ENCODE data around the gene CSTF1.
"Not testable (repeated sequence)": the region's sequence is repeated elsewhere in the genome, so short reads cannot be mapped to it uniquely, and the experiment has no call there.

Gene CSTF1

DNA sequence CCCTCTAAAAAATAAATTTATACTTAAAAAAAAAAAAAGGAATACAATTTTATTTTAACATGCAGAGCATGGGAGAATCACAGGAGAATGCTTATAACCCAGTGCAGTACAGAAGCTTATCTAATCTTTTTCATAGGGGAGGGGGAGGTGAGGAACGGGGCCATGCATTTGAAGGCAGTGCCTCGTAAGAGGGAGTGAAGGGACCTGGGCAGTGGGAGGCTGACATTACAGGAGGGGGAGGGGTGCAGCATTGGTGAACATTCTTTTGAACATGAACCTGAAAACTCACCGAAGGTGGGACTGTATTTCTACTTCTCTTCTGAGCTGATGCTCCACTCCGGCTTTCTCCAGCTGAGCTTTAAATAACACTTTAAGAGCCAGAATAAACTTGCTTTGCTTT is 9.7 kb upstream of the CSTF1 start:
- DNase-seq (ENCODE audit: extremely low read depth, insufficient read length), result no peak
- no peak for TF ChIP-seq CTCF (IDR thresholded peaks at IDR 0.05; ENCODE audit: insufficient read depth, low read length, poor library complexity, severe bottlenecking)
- Histone ChIP-seq H3K27me3 (replicated peaks; ENCODE audit: control insufficient read depth, insufficient read depth, low read length) (no peaks in the 10 kb centered on the region), H3K36me3 (ENCODE audit: control insufficient read depth, insufficient read depth, low read length) (peaks cover 16% of the 10 kb centered on the region), H3K4me3 (replicated peaks; ENCODE audit: low read depth, low read length) (no peak overlapping the region)

DNA sequence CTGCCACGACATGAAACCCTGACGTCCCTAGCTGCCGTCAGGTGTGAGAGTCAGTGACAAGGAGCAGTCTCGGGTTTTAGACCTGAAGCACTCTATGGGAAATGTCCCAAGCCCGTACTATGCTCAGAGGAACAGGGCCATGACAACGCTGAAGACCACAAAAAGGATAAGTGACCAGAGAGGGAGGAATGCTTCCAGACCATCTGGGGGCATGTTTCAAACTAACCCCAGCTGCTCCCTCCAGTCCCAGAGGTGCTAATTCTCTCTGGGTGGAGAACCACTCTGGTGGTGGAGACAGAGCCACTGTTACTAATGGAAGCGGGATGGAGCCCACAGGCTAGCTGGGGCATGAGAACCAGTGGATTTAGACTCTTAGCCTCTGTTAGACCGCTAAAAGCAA is 9.1 kb upstream of the CSTF1 start:
- no peak for TF ChIP-seq CTCF (IDR thresholded peaks at IDR 0.05; ENCODE audit: insufficient read depth, low read length, poor library complexity, severe bottlenecking)
- Histone ChIP-seq H3K36me3 (ENCODE audit: control insufficient read depth, insufficient read depth, low read length) (peaks cover 16% of the 10 kb centered on the region), H3K27me3 (replicated peaks; ENCODE audit: control insufficient read depth, insufficient read depth, low read length) (no peaks in the 10 kb centered on the region), H3K4me3 (replicated peaks; ENCODE audit: low read depth, low read length) (no peak overlapping the region)
- no peak for DNase-seq (ENCODE audit: extremely low read depth, insufficient read length)

GRCh38 chr20:56385130-56385529 is 7.3 kb upstream of the CSTF1 start:
- H3K27me3 ChIP-seq (replicated peaks; ENCODE audit: control insufficient read depth, insufficient read depth, low read length), result no peaks in the 10 kb centered on the region
- TF ChIP-seq CTCF (IDR thresholded peaks at IDR 0.05; ENCODE audit: insufficient read depth, low read length, poor library complexity, severe bottlenecking), result no peak
- no peak overlapping the region for H3K4me3 ChIP-seq (replicated peaks; ENCODE audit: low read depth, low read length)
- no peak for DNase-seq (ENCODE audit: extremely low read depth, insufficient read length)
- peaks cover 19% of the 10 kb centered on the region for H3K36me3 ChIP-seq (ENCODE audit: control insufficient read depth, insufficient read depth, low read length)

DNA sequence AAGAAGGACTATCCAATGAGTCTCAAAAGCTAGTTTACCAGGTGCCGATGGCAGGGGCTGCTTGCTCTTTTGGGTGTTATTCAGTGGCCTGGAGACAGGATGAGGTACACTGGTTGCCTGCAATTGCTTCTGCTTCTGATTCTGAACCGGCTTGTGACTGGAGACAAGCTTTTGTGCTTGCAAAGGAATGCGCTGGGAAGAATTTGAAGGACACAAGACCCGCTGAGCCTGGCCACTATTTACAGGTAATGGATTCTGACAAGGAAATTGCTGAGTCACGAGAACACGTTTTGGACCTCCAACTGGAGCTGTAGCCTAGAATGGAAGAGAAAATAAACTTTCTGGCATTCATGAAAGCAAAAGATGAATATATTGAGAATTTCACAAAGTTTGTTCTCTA is 6.2 kb upstream of the CSTF1 start:
- Histone ChIP-seq H3K27me3 (replicated peaks; ENCODE audit: control insufficient read depth, insufficient read depth, low read length) (no peaks in the 10 kb centered on the region), H3K4me3 (replicated peaks; ENCODE audit: low read depth, low read length) (no peak overlapping the region), H3K36me3 (ENCODE audit: control insufficient read depth, insufficient read depth, low read length) (peaks cover 19% of the 10 kb centered on the region)
- DNase-seq (ENCODE audit: extremely low read depth, insufficient read length), result no peak
- no peak for TF ChIP-seq CTCF (IDR thresholded peaks at IDR 0.05; ENCODE audit: insufficient read depth, low read length, poor library complexity, severe bottlenecking)

DNA sequence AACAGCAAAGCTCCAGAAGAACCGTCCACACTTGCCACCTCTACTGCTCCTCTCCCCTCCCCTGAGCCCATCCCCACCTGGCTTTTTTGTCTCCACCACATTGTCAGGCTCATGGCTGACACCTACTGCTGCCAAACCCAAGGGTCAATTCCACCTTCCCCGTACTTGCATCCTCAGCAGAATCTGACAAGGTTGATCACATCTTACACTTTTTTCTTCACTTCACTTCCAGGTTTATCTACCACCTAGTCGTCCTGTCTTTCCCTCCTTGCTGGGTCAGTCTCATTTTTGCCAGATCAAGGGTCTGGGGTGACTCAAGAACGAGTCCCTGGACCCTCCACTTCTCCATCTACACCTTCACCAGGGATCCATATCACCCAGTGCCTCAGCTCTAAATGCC is 3.6 kb upstream of the CSTF1 start:
- no peak overlapping the region for H3K4me3 ChIP-seq (replicated peaks; ENCODE audit: low read depth, low read length)
- no peak for DNase-seq (ENCODE audit: extremely low read depth, insufficient read length)
- H3K27me3 ChIP-seq (replicated peaks; ENCODE audit: control insufficient read depth, insufficient read depth, low read length), result no peaks in the 10 kb centered on the region
- no peak for TF ChIP-seq CTCF (IDR thresholded peaks at IDR 0.05; ENCODE audit: insufficient read depth, low read length, poor library complexity, severe bottlenecking)
- H3K36me3 ChIP-seq (ENCODE audit: control insufficient read depth, insufficient read depth, low read length), result peaks cover 14% of the 10 kb centered on the region

GRCh38 chr20:56389807-56390206 is 2.6 kb upstream of the CSTF1 start:
- TF ChIP-seq CTCF (IDR thresholded peaks at IDR 0.05; ENCODE audit: insufficient read depth, low read length, poor library complexity, severe bottlenecking), result no peak
- Histone ChIP-seq H3K4me3 (replicated peaks; ENCODE audit: low read depth, low read length) (no peak overlapping the region), H3K27me3 (replicated peaks; ENCODE audit: control insufficient read depth, insufficient read depth, low read length) (no peaks in the 10 kb centered on the region), H3K36me3 (ENCODE audit: control insufficient read depth, insufficient read depth, low read length) (peaks cover 11% of the 10 kb centered on the region)
- DNase-seq (ENCODE audit: extremely low read depth, insufficient read length), result no peak

DNA sequence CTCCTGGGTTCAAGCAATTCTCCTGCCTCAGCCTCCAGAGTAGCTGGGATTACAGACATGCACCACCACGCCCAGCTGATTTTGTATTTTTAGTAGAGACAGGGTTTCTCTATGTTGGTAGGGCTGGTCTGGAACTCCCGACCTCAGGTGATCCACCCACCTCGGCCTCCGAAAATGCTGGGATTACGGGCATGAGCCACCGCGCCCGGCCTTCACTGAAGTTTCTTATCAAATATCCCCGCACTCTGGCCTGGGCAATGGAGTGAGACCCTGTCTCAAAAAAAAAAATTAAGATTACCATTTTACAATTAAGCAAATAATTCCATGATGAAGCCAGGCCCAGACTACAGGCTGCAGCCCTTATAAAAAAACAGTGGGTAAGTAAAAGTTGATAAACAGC is 2.0 kb upstream of the CSTF1 start:
- not testable (repeated sequence) for DNase-seq (ENCODE audit: extremely low read depth, insufficient read length); H3K27me3 ChIP-seq (replicated peaks; ENCODE audit: control insufficient read depth, insufficient read depth, low read length)
- Histone ChIP-seq H3K36me3 (ENCODE audit: control insufficient read depth, insufficient read depth, low read length) (peaks cover 11% of the 10 kb centered on the region), H3K4me3 (replicated peaks; ENCODE audit: low read depth, low read length) (peak overlapping the region; percentile 87)

All from GM06990 (cell line).